ENCODE data around the gene CPNE2. TPM values are rescaled to one million over a fixed set of nuclear protein-coding genes. Genes with fewer than 3 reads are reported as not detected.
"Not testable (repeated sequence)": the region's sequence is repeated elsewhere in the genome, so short reads cannot be mapped to it uniquely, and the experiment has no call there.

Gene CPNE2
- total RNA-seq, 1 donor from 2014 or later: 8.3 TPM

DNA sequence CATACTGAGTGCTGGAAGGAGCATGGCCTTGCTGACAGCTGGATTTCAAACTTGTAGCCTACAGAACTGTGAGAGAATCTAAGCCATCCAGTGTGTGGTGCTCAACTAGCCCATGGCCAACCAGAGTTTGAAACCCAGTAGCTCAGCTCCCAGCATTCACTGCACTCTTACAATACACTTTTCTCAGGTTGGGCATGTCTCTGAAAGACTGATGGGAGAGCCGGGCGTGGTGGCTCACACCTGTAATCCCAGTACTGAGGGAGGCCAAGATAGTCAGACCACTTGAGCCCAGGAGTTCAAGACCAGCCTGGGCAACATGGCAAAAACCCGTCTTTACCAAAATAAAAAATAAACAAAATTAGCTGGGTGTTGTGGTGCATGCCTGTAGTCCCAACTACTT is 3.8 kb downstream of the CPNE2 start:
- no peak overlapping the region for H3K4me3 Mint-ChIP-seq

DNA sequence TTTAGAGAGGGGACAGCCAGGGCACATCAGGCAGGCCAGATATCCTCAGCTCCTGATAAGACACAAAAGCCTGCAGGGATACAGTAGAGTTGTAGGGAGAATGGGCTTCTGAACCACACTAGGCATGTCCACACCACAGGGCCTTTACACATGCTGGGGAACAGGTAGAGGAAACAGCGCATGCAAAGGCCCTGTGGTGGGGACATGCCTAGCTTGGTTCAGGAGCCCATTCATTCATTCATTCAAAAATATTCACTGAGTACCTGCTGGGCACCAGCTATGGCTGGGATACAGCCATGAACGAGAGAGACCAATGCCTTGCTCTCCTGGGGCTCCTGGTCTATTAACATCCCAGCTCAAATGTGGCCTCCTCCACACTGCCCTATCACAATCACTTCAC is 4.4 kb downstream of the CPNE2 start:
- ATAC-seq (ENCODE audit: low read depth): no peak
- peaks cover 18% of the 10 kb centered on the region for H3K27me3 Mint-ChIP-seq
- H3K4me1 Mint-ChIP-seq: peaks cover 6% of the 10 kb centered on the region
- ChIA-PET POLR2A (interaction anchor here (0.6 kb wide), 1 partner anchor 10 kb away, joined by 3 read pairs; no protein-coding TSS in a partner anchor), CTCF (interaction anchor here (0.7 kb wide), 1 partner anchor 201 kb away, joined by 3 read pairs; no protein-coding TSS in a partner anchor)
- intact Hi-C loops (cut with micrococcal nuclease): no loop called here
- H3K9me3 Mint-ChIP-seq: no peaks in the 10 kb centered on the region
- TF ChIP-seq CTCF (IDR thresholded peaks at IDR 0.05): no peak
- no peak overlapping the region for H3K4me3 Mint-ChIP-seq
- no peak overlapping the region for H3K27ac Mint-ChIP-seq
- DNase-seq: no peak
- H3K36me3 Mint-ChIP-seq (ENCODE audit: low read depth): no peaks in the 10 kb centered on the region

More for the DNA sequence above, 3.8 kb downstream of the CPNE2 start:
- no peak for TF ChIP-seq CTCF (IDR thresholded peaks at IDR 0.05)
- DNase-seq: no peak
- ChIA-PET CTCF (no interaction called here), POLR2A (interaction anchor here (0.6 kb wide), 1 partner anchor 488 kb away, joined by 3 read pairs; the partner anchor contains the start of gene MT2A)
- intact Hi-C loops (cut with micrococcal nuclease): no loop called here
- Mint-ChIP-seq H3K36me3 (ENCODE audit: low read depth) (no peaks in the 10 kb centered on the region), H3K4me1 (peaks cover 11% of the 10 kb centered on the region), H3K27me3 (peaks cover 21% of the 10 kb centered on the region), H3K9me3 (no peaks in the 10 kb centered on the region), H3K27ac (no peak overlapping the region)
- no peak for ATAC-seq (ENCODE audit: low read depth)

GRCh38 chr16:57098188-57098841 is 5.9 kb downstream of the CPNE2 start:
- Mint-ChIP-seq H3K9me3 (no peaks in the 10 kb centered on the region), H3K27me3 (peaks cover 17% of the 10 kb centered on the region), H3K36me3 (ENCODE audit: low read depth) (no peaks in the 10 kb centered on the region), H3K4me3 (no peak overlapping the region), H3K4me1 (peaks cover 4% of the 10 kb centered on the region), H3K27ac (no peak overlapping the region)
- no peak for DNase-seq
- ATAC-seq (ENCODE audit: low read depth): no peak
- CTCF ChIA-PET: interaction anchor here (1.2 kb wide), 1 partner anchor 14 kb away, joined by 4 read pairs; no protein-coding TSS in a partner anchor
- no peak for TF ChIP-seq CTCF (IDR thresholded peaks at IDR 0.05)
- intact Hi-C loops (cut with micrococcal nuclease): no loop called here
- POLR2A ChIA-PET: no interaction called here

DNA sequence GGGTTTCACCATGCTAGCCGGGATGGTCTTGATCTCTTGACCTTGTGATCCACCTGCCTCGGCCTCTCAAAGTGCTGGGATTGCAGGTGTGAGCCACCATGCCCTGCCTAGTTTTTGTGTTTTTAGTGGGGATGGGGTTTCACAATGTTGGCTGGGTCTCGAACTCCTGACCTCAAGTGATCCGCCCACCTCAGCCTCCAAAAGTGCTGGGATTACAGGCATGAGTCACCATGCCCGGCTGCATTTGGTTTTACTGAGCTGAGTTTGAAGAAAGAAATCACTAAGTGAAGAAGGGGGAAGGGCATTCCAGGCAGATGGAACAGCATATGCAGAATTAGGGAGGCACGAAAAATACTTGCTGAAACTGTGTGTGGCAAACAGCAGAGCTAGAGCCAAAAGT is 7.6 kb downstream of the CPNE2 start:
- CTCF ChIA-PET: interaction anchor here (1.2 kb wide), 1 partner anchor 129 kb away, joined by 3 read pairs; no protein-coding TSS in a partner anchor
- not testable (repeated sequence) for H3K36me3 Mint-ChIP-seq (ENCODE audit: low read depth); H3K4me3 Mint-ChIP-seq

DNA sequence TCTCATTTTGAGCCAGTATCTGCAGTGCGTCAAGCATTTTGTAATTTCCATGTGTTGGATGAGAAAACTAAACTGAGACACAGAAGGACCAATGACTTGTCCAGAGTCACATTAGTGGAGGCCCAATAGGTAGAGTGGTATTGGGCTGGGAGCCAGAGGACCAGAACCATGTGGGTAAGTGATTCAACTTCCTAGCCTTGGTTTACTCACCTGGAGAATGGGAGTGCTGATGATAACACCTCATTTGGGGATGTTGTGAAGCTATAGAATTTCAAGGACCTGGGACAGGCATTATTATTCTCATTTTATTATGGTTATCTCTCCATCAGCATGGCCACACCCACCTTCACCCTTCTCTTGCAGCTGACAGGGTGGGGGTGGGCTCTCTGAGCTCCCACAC is 8.1 kb downstream of the CPNE2 start:
- ChIA-PET POLR2A (no interaction called here), CTCF (interaction anchor here (1.2 kb wide), 1 partner anchor 130 kb away, joined by 3 read pairs; no protein-coding TSS in a partner anchor)
- H3K9me3 Mint-ChIP-seq: no peaks in the 10 kb centered on the region
- H3K36me3 Mint-ChIP-seq (ENCODE audit: low read depth): no peaks in the 10 kb centered on the region
- intact Hi-C loops (cut with micrococcal nuclease): no loop called here
- DNase-seq (no peak), ATAC-seq (ENCODE audit: low read depth) (no peak)
- no peak overlapping the region for H3K4me3 Mint-ChIP-seq
- H3K27me3 Mint-ChIP-seq: peaks cover 4% of the 10 kb centered on the region
- no peak overlapping the region for H3K27ac Mint-ChIP-seq
- no peak for TF ChIP-seq CTCF (IDR thresholded peaks at IDR 0.05)
- H3K4me1 Mint-ChIP-seq: no peaks in the 10 kb centered on the region

More for the DNA sequence above, 7.6 kb downstream of the CPNE2 start:
- H3K27ac Mint-ChIP-seq; H3K4me1 Mint-ChIP-seq; intact Hi-C loops (cut with micrococcal nuclease); ATAC-seq (ENCODE audit: low read depth); H3K27me3 Mint-ChIP-seq; H3K9me3 Mint-ChIP-seq; DNase-seq: not testable (repeated sequence)
- POLR2A ChIA-PET: interaction anchor here (0.7 kb wide), 1 partner anchor 362 kb away, joined by 5 read pairs; no protein-coding TSS in a partner anchor
